ENCODE data around the gene NOB1. TPM values are rescaled to one million over a fixed set of nuclear protein-coding genes. Genes with fewer than 3 reads are reported as not detected.

The NOB1 gene
- total and polyA plus RNA-seq, 9 of the 15 experiments (the other 6 are each of a cell fraction or from before 2014, with no cell fraction given), result 42.4 to 148 (median 116) TPM

- TF ChIP-seq ZNF24 (IDR thresholded peaks at IDR 0.05) (no peak), MBD2 (IDR thresholded peaks at IDR 0.05; ENCODE audit: borderline replicate concordance, low read depth) (no peak), RERE (CRISPR knock-in tag; IDR thresholded peaks at IDR 0.05; ENCODE audit: borderline replicate concordance) (no peak), HNRNPH1 (optimal IDR thresholded peaks at IDR 0.05; ENCODE audit: low read depth, low read length) (no peak), ZFP91 (CRISPR knock-in tag; IDR thresholded peaks at IDR 0.05) (no peak), SMARCB1 (IDR thresholded peaks at IDR 0.05; ENCODE audit: insufficient read length, low read depth) (no peak), KAT8 (IDR thresholded peaks at IDR 0.05; ENCODE audit: low read depth) (peak; percentile 85), ZFP30 (CRISPR knock-in tag; IDR thresholded peaks at IDR 0.05; ENCODE audit: borderline replicate concordance) (no peak), EGR1 (conservative IDR thresholded peaks at IDR 0.05) (no peak; the same call in 1 of the 2 replicates), CBX3 (IDR thresholded peaks at IDR 0.05; ENCODE audit: borderline replicate concordance in 1 of 2, low read length in 2 of 2) (no peak), ZKSCAN8 (CRISPR knock-in tag; IDR thresholded peaks at IDR 0.05) (no peak), ZNF512 (tag; IDR thresholded peaks at IDR 0.05) (no peak), EP400 (IDR thresholded peaks at IDR 0.05) (peak; percentile 86), RUNX1 (IDR thresholded peaks at IDR 0.05; ENCODE audit: low read depth) (no peak)
These were observed 7.5 kb upstream of the NOB1 start, which contains the start of gene WWP2 (continued) for GRCh38 chr16:69761983-69762813.

Data from K562 (cell line).